Progenitor cell of endocrine pancreas (in vitro differentiated cells): ENCODE measurements around the gene FAM120C. TPM values are rescaled to one million over a fixed set of nuclear protein-coding genes. Genes with fewer than 3 reads are reported as not detected.

Source experiments
- DNase-seq: peaks from one replicate; pipeline ENCODE4 v3.0.0; 2021; ENCODE audit warnings: low spot score; ENCODE audit not compliant: unreplicated experiment
- H3K27ac Mint-ChIP-seq: 2 replicates; pipeline ENCODE4 v1.8.0; 2021; ENCODE audit warnings: mild to moderate bottlenecking, moderate library complexity, mixed read lengths
- H3K27me3 Mint-ChIP-seq: 2 replicates; pipeline ENCODE4 v1.8.0; 2021; ENCODE audit warnings: mixed read lengths
- H3K36me3 Mint-ChIP-seq: 2 replicates; pipeline ENCODE4 v1.8.0; 2022; ENCODE audit warnings: mixed read lengths; ENCODE audit not compliant: insufficient read depth
- H3K4me1 Mint-ChIP-seq: 2 replicates; pipeline ENCODE4 v1.8.0; 2021; ENCODE audit warnings: low read depth, mixed read lengths
- H3K4me3 Mint-ChIP-seq: 2 replicates; pipeline ENCODE4 v1.8.0; 2021; ENCODE audit warnings: low read depth, mild to moderate bottlenecking, moderate library complexity, mixed read lengths
- H3K9me3 Mint-ChIP-seq: 2 replicates; pipeline ENCODE4 v1.8.0; 2021; ENCODE audit warnings: low read depth, mixed read lengths
- total RNA-seq: library from RNA; stranded (reverse); gene quantifications from 2 replicates; pipeline ENCODE4 v1.2.1, GENCODE V29; 2021
- TF ChIP-seq, protein P1 (sequence below): fragments of 200-600 bp; sonication (generic); IDR thresholded peaks from one replicate; pipeline ENCODE4 v1.5.0; 2021; ENCODE audit warnings: antibody characterized with exemption, mild to moderate bottlenecking; ENCODE audit not compliant: unreplicated experiment

The FAM120C gene
- total RNA-seq, 1 donor from 2014 or later: 12.4 TPM

DNA sequence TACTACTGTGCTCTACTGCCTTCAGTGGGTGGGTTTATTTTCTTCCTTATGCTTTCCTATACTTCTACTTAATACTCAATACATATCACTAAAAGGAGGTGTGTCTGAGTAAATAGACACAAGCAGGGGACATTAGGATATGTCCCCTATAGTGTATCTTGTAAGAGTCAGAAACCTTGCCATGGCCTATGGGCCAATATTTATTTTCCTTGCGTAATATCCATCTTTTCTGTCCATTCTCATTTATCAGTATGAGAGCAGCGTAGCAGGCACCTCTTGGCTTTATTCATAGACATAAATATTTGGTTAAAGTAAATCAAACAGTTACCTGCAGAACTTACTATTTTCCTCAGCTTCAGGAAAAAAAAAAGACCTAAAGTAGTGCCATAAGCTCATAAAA is 92.2 kb downstream of the FAM120C start:
- no peak overlapping the region for H3K4me3 Mint-ChIP-seq
- TF ChIP-seq, protein P1, sequence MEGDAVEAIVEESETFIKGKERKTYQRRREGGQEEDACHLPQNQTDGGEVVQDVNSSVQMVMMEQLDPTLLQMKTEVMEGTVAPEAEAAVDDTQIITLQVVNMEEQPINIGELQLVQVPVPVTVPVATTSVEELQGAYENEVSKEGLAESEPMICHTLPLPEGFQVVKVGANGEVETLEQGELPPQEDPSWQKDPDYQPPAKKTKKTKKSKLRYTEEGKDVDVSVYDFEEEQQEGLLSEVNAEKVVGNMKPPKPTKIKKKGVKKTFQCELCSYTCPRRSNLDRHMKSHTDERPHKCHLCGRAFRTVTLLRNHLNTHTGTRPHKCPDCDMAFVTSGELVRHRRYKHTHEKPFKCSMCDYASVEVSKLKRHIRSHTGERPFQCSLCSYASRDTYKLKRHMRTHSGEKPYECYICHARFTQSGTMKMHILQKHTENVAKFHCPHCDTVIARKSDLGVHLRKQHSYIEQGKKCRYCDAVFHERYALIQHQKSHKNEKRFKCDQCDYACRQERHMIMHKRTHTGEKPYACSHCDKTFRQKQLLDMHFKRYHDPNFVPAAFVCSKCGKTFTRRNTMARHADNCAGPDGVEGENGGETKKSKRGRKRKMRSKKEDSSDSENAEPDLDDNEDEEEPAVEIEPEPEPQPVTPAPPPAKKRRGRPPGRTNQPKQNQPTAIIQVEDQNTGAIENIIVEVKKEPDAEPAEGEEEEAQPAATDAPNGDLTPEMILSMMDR: no peak
- peaks cover 3% of the 10 kb centered on the region for H3K4me1 Mint-ChIP-seq
- no peak for DNase-seq
- H3K27me3 Mint-ChIP-seq: no peaks in the 10 kb centered on the region
- no peak overlapping the region for H3K27ac Mint-ChIP-seq
- no peaks in the 10 kb centered on the region for H3K36me3 Mint-ChIP-seq
- peaks cover 9% of the 10 kb centered on the region for H3K9me3 Mint-ChIP-seq

DNA sequence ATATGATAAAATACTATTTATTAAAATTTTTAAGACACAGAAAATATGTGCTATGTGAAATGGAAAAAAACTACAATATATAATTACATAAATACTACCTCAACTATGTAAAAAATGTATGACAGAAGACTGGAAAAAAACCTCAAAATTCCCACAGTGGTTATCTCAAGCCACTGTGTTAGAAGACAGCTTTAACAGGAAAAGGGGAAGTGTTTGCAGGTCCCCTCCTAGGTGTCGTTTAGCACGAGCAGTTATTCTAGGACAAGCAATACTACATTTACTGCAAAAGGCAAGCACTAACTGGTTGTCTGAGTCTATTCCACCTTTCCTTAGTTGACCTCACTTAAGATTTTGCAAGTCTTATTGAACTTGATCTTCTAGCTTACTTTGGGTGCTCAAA is 93.9 kb downstream of the FAM120C start:
- H3K4me1 Mint-ChIP-seq: peaks cover 3% of the 10 kb centered on the region
- H3K9me3 Mint-ChIP-seq: peaks cover 9% of the 10 kb centered on the region
- DNase-seq: no peak
- TF ChIP-seq, protein P1: no peak
- H3K27me3 Mint-ChIP-seq: no peaks in the 10 kb centered on the region
- H3K27ac Mint-ChIP-seq: no peak overlapping the region
- peaks cover 3% of the 10 kb centered on the region for H3K36me3 Mint-ChIP-seq
- no peak overlapping the region for H3K4me3 Mint-ChIP-seq

DNA sequence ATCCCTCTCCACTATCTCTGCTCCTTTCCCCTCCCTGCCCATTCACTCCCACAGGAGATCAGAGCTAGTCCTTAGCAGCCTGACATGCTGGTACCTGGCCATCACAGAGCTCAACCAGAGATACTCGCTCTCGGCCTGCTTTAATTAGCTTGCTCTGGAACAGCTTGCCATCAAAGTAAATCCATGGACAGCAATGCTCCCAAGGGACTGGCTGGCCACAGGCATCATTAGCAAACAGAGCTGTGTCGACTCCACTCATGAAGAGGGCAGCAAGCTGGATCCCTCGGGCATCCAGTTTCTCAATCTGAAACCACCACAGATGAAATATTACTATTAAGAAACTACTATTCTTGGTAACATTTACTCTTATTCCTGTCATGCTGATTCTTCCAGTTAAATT is 95.4 kb downstream of the FAM120C start:
- TF ChIP-seq, protein P1: no peak
- Mint-ChIP-seq H3K36me3 (peaks cover 3% of the 10 kb centered on the region), H3K9me3 (peaks cover 9% of the 10 kb centered on the region)

DNA sequence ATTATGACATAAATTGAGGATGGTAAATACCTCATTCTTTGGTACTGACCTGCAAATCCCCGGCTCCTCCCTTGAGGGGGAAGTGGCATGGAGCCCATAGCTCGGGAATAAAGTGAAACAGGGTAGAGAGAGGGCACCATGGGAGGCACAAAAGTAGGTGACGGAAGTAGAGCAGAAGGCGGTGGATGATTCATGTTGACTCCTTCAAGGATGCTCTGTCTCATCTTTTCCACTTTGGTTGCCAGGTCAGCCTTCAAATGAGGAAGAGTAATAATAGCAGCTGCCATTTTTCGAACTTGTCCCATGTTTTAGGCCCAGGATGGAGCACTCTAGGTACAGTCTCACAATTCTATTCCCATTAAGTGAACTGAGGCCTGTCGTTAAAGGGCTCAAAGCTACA is 97.4 kb downstream of the FAM120C start:
- TF ChIP-seq, protein P1: no peak
- peaks cover 3% of the 10 kb centered on the region for H3K36me3 Mint-ChIP-seq
- H3K4me3 Mint-ChIP-seq: no peak overlapping the region
- DNase-seq: no peak
- H3K4me1 Mint-ChIP-seq: no peaks in the 10 kb centered on the region
- no peaks in the 10 kb centered on the region for H3K27me3 Mint-ChIP-seq
- no peak overlapping the region for H3K27ac Mint-ChIP-seq
- peaks cover 3% of the 10 kb centered on the region for H3K9me3 Mint-ChIP-seq

More for the DNA sequence above, 95.4 kb downstream of the FAM120C start:
- no peak for DNase-seq
- Mint-ChIP-seq H3K4me1 (no peaks in the 10 kb centered on the region), H3K27ac (no peak overlapping the region), H3K4me3 (no peak overlapping the region), H3K27me3 (no peaks in the 10 kb centered on the region)

DNA sequence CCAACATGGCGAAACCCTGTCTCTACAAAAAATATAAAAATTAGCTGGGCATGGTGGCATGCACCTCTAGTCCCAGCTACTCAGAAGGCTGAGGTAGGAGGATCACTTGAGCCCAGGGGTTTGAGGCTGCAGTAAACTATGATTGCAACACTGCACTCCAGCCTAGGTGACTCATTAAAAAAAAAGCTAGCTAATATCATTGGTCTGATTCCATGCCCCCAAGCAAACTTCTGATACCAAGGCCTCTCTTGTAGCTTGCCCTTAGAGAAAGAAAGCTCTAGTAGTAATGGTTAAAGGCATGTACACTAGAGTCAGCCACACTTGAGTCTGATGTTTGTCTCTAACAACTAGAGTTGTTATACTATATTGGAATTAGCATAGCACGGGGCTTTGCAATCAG is 106.2 kb downstream of the FAM120C start:
- peaks cover 6% of the 10 kb centered on the region for H3K36me3 Mint-ChIP-seq
- no peak overlapping the region for H3K27ac Mint-ChIP-seq
- H3K27me3 Mint-ChIP-seq: no peaks in the 10 kb centered on the region
- DNase-seq: no peak
- H3K9me3 Mint-ChIP-seq: no peaks in the 10 kb centered on the region
- H3K4me1 Mint-ChIP-seq: no peaks in the 10 kb centered on the region
- TF ChIP-seq, protein P1: no peak
- no peak overlapping the region for H3K4me3 Mint-ChIP-seq
